Keratinocyte (primary cell): ENCODE results near the gene TNIK. TPM values are rescaled to one million over a fixed set of nuclear protein-coding genes. Genes with fewer than 3 reads are reported as not detected.
A peak's percentile ranks its signal among the peaks of the same experiment; 100 is the strongest.

Experiments
- DNase-seq: peaks from one replicate; pipeline ENCODE4 v3.0.0-alpha.2; 2011; ENCODE audit warnings: low read depth, missing footprints, low spot score
- FAIRE-seq: peaks from 2 replicates; lab custom pipeline; 2011; peaks lifted over from hg19 to GRCh38; lab: Jason Lieb, UNC
- H2AFZ ChIP-seq: 2 replicates; pipeline ENCODE4 v1.6.0; 2012; ENCODE audit warnings: low read length, control low read depth, inconsistent platforms; ENCODE audit not compliant: control insufficient read depth
- H3K27ac ChIP-seq: 2 replicates; pipeline ENCODE4 v1.5.1; 2011; ENCODE audit warnings: low read length; ENCODE audit not compliant: control insufficient read depth, insufficient read depth
- H3K27me3 ChIP-seq: 3 replicates; pipeline ENCODE4 v1.6.0; 2011; ENCODE audit warnings: low read length; ENCODE audit not compliant: control insufficient read depth, insufficient read depth; ENCODE audit errors: extremely low read depth
- H3K36me3 ChIP-seq, 2 experiments: 2 replicates in 1 of 2; 3 replicates in 1 of 2; pipeline ENCODE4 v1.5.1; 2011; ENCODE audit warnings: low read length in 2 of 2, mild to moderate bottlenecking in 1 of 2; ENCODE audit not compliant: control insufficient read depth in 2 of 2, insufficient read depth in 2 of 2; ENCODE audit errors: extremely low read depth in 1 of 2
- H3K4me1 ChIP-seq: 3 replicates; pipeline ENCODE4 v1.5.1; 2011; ENCODE audit warnings: low read length; ENCODE audit not compliant: control insufficient read depth, insufficient read depth; ENCODE audit errors: extremely low read depth
- H3K4me2 ChIP-seq: 3 replicates; pipeline ENCODE4 v1.6.0; 2011; ENCODE audit warnings: low read depth, low read length; ENCODE audit not compliant: control insufficient read depth, insufficient read depth; ENCODE audit errors: extremely low read depth
- H3K4me3 ChIP-seq, 3 experiments: fragments of 200-600 bp in 1 of 3; sonication (generic) in 1 of 3; 2 replicates in 2 of 3; 3 replicates in 1 of 3; pipeline ENCODE4 v1.5.1; 2011 to 2016; ENCODE audit warnings: low read length in 3 of 3, mild to moderate bottlenecking in 3 of 3, control low read depth in 2 of 3, inconsistent platforms in 1 of 3, low read depth in 1 of 3, mixed read lengths in 1 of 3, mixed run types in 1 of 3, moderate library complexity in 1 of 3; ENCODE audit not compliant: control insufficient read depth in 2 of 3, insufficient read depth in 2 of 3; ENCODE audit errors: extremely low read depth in 1 of 3
- H3K79me2 ChIP-seq: 2 replicates; pipeline ENCODE4 v1.6.0; 2012; ENCODE audit warnings: low read length; ENCODE audit not compliant: control insufficient read depth, insufficient read depth
- H3K9ac ChIP-seq: 3 replicates; pipeline ENCODE4 v1.6.0; 2011; ENCODE audit warnings: low read length; ENCODE audit not compliant: control insufficient read depth, insufficient read depth; ENCODE audit errors: extremely low read depth
- H3K9me1 ChIP-seq: 3 replicates; pipeline ENCODE4 v1.6.0; 2011; ENCODE audit warnings: low read length; ENCODE audit not compliant: control insufficient read depth, insufficient read depth; ENCODE audit errors: extremely low read depth
- H3K9me3 ChIP-seq: 2 replicates; pipeline ENCODE4 v1.5.1; 2012; ENCODE audit warnings: low read depth, low read length; ENCODE audit not compliant: control insufficient read depth
- H4K20me1 ChIP-seq: 3 replicates; pipeline ENCODE4 v1.6.0; 2011; ENCODE audit warnings: low read length; ENCODE audit not compliant: control insufficient read depth, insufficient read depth; ENCODE audit errors: extremely low read depth
- EZH2 ChIP-seq: IDR thresholded peaks from one replicate; pipeline ENCODE4 v1.6.1; 2012; ENCODE audit warnings: inconsistent platforms, mild to moderate bottlenecking, low read length, moderate library complexity
- dilution Hi-C: fragments of 300-500 bp; cut with MboI; formaldehyde crosslinking; loops from one replicate; pipeline ENCODE4 v1.7.0; 2020; ENCODE audit warnings: low sequenced_read_pairs; ENCODE audit not compliant: extremely low pct_ligation_motif_present
- polyA plus RNA-seq, 5 experiments: library from polyadenylated mRNA; depleted of rRNA in 3 of 5; stranded (reverse) in 3 of 5; stranded (forward) in 1 of 5; unstranded in 1 of 5; fragments of >200 nt; gene quantifications; 1 replicate in 1 of 5; 2 replicates in 3 of 5; 3 replicates in 1 of 5; pipeline versions ENCODE4 v1.2.1 to v1.2.3, GENCODE V29; 2011 to 2012; ENCODE audit warnings: missing spikeins in 2 of 5, low read depth in 1 of 5, low replicate concordance in 1 of 5
- TF ChIP-seq, protein P1 (sequence below), 3 experiments: IDR thresholded peaks in 1 of 3; conservative IDR thresholded peaks in 1 of 3; optimal IDR thresholded peaks in 1 of 3; 2 replicates in 2 of 3; 3 replicates in 1 of 3; pipeline versions ENCODE3 to v1.5.1; 2011; ENCODE audit warnings: low read length in 3 of 3, mild to moderate bottlenecking in 3 of 3, moderate library complexity in 2 of 3, control low read depth in 1 of 3, inconsistent platforms in 1 of 3; ENCODE audit not compliant: insufficient read depth in 2 of 3; ENCODE audit errors: extremely low read depth in 1 of 3

The TNIK gene
- polyA plus RNA-seq, 1 donor (not counting 4 experiments of a cell fraction or from before 2014, with no cell fraction given) = 4.4 TPM

DNA sequence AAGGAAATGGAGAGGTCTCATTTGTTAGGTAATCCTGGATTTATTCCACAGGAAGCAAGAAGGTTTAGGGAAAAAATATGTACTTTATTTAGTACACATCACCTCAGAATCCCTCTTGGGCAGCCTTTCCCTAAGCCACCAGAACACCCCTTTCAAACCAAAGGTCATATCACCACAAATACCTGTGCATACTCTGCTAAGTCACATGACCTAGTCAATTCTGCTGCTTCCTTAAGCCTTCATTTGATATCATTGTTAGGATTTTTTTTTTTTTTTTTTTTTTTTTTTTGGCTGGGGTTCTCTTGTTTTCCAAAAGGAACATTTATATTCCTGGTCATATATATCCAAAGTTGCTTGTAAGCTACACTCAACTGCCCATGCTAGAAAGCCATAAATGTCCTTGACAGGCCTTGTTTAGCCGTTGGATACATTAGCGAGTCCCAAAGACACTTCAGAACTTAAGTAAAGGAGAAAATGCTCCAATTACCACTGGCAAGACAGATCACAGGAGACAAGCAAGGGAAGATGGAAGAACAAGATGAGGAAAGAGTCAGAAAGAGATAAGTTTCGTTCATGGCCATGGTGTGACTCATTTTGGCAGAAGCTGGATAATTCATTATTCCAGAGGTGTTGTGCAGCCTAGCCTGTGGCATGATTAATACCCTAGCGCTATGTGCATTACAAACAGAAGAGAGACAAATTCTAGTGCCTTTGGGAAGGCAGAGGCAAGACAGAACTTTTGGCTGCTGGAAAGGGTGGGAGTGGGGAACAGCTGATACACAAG, 278.1 kb downstream of the TNIK start:
- no peaks in the 10 kb centered on the region for H3K27me3 ChIP-seq
- H3K4me3 ChIP-seq = no peak overlapping the region
- no peak for TF ChIP-seq EZH2
- TF ChIP-seq, protein P1, sequence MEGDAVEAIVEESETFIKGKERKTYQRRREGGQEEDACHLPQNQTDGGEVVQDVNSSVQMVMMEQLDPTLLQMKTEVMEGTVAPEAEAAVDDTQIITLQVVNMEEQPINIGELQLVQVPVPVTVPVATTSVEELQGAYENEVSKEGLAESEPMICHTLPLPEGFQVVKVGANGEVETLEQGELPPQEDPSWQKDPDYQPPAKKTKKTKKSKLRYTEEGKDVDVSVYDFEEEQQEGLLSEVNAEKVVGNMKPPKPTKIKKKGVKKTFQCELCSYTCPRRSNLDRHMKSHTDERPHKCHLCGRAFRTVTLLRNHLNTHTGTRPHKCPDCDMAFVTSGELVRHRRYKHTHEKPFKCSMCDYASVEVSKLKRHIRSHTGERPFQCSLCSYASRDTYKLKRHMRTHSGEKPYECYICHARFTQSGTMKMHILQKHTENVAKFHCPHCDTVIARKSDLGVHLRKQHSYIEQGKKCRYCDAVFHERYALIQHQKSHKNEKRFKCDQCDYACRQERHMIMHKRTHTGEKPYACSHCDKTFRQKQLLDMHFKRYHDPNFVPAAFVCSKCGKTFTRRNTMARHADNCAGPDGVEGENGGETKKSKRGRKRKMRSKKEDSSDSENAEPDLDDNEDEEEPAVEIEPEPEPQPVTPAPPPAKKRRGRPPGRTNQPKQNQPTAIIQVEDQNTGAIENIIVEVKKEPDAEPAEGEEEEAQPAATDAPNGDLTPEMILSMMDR (optimal IDR thresholded peaks at IDR 0.05 in 1 of 3, IDR thresholded peaks at IDR 0.05 in 1 of 3, conservative IDR thresholded peaks at IDR 0.05 in 1 of 3; ENCODE audit: extremely low read depth in 1 of 3, insufficient read depth in 2 of 3, low read length in 3 of 3) = no peak
- no peak overlapping the region for H3K4me2 ChIP-seq
- DNase-seq (no peak), FAIRE-seq (peak; percentile 79)
- H3K9ac ChIP-seq = no peak overlapping the region
- H3K79me2 ChIP-seq = no peaks in the 10 kb centered on the region
- no peaks in the 10 kb centered on the region for H3K9me1 ChIP-seq
- H3K27ac ChIP-seq = peak overlapping the region; percentile 47
- peaks cover 12% of the 10 kb centered on the region for H3K4me1 ChIP-seq
- no peak overlapping the region for H2AFZ ChIP-seq
- dilution Hi-C loops = no loop called here
- H4K20me1 ChIP-seq = no peaks in the 10 kb centered on the region
- no peaks in the 10 kb centered on the region for H3K36me3 ChIP-seq
- no peaks in the 10 kb centered on the region for H3K9me3 ChIP-seq

DNA sequence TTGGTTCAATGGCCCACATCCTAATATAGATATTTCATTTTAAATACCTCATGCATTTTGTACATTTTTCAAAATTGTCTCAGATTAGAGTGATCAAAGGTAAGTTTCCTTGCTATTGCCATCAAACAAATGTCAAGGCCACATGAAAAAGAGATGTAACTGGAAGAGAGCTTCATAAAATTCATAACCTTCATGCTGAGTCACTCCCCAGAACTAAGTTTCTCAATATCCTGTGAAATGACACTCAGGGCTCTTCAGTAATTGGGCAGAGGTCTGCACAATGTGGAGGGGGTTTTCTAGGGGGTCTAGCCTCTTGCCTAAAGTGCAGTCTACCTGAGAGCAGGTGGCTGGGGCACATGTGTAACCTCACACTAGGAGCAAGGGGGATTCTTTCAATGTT, 281.5 kb downstream of the TNIK start:
- peaks cover 0 to 4% of the 10 kb centered on the region in 2 experiments for H3K36me3 ChIP-seq
- H3K9ac ChIP-seq = no peak overlapping the region
- dilution Hi-C loops = no loop called here
- no peaks in the 10 kb centered on the region for H4K20me1 ChIP-seq
- no peak overlapping the region for H2AFZ ChIP-seq
- no peaks in the 10 kb centered on the region for H3K9me3 ChIP-seq
- H3K4me2 ChIP-seq = no peak overlapping the region
- no peaks in the 10 kb centered on the region for H3K27me3 ChIP-seq
- H3K4me3 ChIP-seq = no peak overlapping the region
- H3K79me2 ChIP-seq = no peaks in the 10 kb centered on the region
- H3K27ac ChIP-seq = no peak overlapping the region
- H3K9me1 ChIP-seq = no peaks in the 10 kb centered on the region
- FAIRE-seq (no peak), DNase-seq (no peak)
- TF ChIP-seq, protein P1 (optimal IDR thresholded peaks at IDR 0.05 in 1 of 3, IDR thresholded peaks at IDR 0.05 in 1 of 3, conservative IDR thresholded peaks at IDR 0.05 in 1 of 3; ENCODE audit: extremely low read depth in 1 of 3, insufficient read depth in 2 of 3, low read length in 3 of 3) = no peak
- no peak for TF ChIP-seq EZH2
- H3K4me1 ChIP-seq = peaks cover 12% of the 10 kb centered on the region
